ENCODE measurements around the gene UMODL1.

DNA sequence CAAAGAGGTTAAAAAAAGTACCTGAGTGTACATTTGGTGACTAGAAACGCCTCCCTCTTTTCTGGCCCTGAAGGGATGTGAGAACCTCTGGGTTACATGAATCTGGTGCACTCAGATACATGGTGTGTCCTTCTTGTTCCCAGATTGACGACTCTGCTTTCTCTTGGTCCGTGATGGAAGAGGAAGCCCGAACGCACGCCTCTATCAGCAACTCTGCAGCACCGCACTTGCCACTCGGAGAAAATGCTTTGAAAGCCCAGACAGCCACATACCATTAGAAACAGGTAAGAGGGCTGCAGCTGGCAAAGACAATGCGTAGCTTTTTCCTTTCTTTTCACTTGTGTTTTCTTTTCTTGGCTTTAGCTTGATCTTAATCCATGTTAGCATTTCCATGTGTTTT, 39.9 kb upstream of the UMODL1 start:
- TF ChIP-seq POLR2A (IDR thresholded peaks at IDR 0.05; ENCODE audit: low read depth, low read length) (no peak), POLR2AphosphoS5 (IDR thresholded peaks at IDR 0.05; ENCODE audit: insufficient read depth, low read depth, low read length) (no peak), JUN (IDR thresholded peaks at IDR 0.05; ENCODE audit: borderline replicate concordance, insufficient read depth, insufficient read length, low read depth) (no peak), EZH2 (IDR thresholded peaks at IDR 0.05; ENCODE audit: borderline replicate concordance, low read depth, low read length, severe bottlenecking) (no peak), MYC (IDR thresholded peaks at IDR 0.05; ENCODE audit: low read depth, low read length) (no peak)
- TF ChIP-seq, protein P1, sequence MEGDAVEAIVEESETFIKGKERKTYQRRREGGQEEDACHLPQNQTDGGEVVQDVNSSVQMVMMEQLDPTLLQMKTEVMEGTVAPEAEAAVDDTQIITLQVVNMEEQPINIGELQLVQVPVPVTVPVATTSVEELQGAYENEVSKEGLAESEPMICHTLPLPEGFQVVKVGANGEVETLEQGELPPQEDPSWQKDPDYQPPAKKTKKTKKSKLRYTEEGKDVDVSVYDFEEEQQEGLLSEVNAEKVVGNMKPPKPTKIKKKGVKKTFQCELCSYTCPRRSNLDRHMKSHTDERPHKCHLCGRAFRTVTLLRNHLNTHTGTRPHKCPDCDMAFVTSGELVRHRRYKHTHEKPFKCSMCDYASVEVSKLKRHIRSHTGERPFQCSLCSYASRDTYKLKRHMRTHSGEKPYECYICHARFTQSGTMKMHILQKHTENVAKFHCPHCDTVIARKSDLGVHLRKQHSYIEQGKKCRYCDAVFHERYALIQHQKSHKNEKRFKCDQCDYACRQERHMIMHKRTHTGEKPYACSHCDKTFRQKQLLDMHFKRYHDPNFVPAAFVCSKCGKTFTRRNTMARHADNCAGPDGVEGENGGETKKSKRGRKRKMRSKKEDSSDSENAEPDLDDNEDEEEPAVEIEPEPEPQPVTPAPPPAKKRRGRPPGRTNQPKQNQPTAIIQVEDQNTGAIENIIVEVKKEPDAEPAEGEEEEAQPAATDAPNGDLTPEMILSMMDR (IDR thresholded peaks at IDR 0.05; ENCODE audit: extremely low read depth in 1 of 2, insufficient read depth in 1 of 2, low read depth in 1 of 2, low read length in 2 of 2) = no peak
- TF ChIP-seq, protein P2, sequence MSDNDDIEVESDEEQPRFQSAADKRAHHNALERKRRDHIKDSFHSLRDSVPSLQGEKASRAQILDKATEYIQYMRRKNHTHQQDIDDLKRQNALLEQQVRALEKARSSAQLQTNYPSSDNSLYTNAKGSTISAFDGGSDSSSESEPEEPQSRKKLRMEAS (IDR thresholded peaks at IDR 0.05; ENCODE audit: insufficient read depth, insufficient read length) = no peak

Measured in endothelial cell of umbilical vein (primary cell).